Osteoblast (primary cell): Measurements from ENCODE around the gene PDE10A. TPM values are rescaled to one million over a fixed set of nuclear protein-coding genes. Genes with fewer than 3 reads are reported as not detected.

ENCODE experiments used
- DNase-seq: peaks from one replicate; pipeline ENCODE4 v3.0.0; 2011; ENCODE audit warnings: low spot score, mixed read lengths; ENCODE audit not compliant: insufficient read length; ENCODE audit errors: missing footprints
- H2AFZ ChIP-seq: 2 replicates; pipeline ENCODE4 v1.6.0; 2011; ENCODE audit warnings: mild to moderate bottlenecking, low read length
- H3K27ac ChIP-seq: 2 replicates; pipeline ENCODE4 v1.5.1; 2011; ENCODE audit warnings: mild to moderate bottlenecking, low read depth, low read length, moderate library complexity
- H3K27me3 ChIP-seq: 2 replicates; pipeline ENCODE4 v1.6.0; 2012; ENCODE audit warnings: mild to moderate bottlenecking, control low read depth, inconsistent platforms, low read length, moderate library complexity; ENCODE audit not compliant: insufficient read depth
- H3K36me3 ChIP-seq: 2 replicates; pipeline ENCODE4 v1.5.1; 2011; ENCODE audit warnings: mild to moderate bottlenecking, low read length, control low read depth, moderate library complexity; ENCODE audit not compliant: insufficient read depth
- H3K4me1 ChIP-seq: 2 replicates; pipeline ENCODE4 v1.5.1; 2011; ENCODE audit warnings: mild to moderate bottlenecking, low read length, control low read depth, moderate library complexity; ENCODE audit not compliant: insufficient read depth
- H3K4me2 ChIP-seq: 2 replicates; pipeline ENCODE4 v1.6.0; 2011; ENCODE audit warnings: mild to moderate bottlenecking, low read length; ENCODE audit not compliant: insufficient read depth
- H3K4me3 ChIP-seq: fragments of 200-600 bp; sonication (generic); 3 replicates; pipeline ENCODE4 v1.5.1; 2012; ENCODE audit warnings: mild to moderate bottlenecking, low read length, inconsistent platforms; ENCODE audit not compliant: insufficient read depth
- H3K79me2 ChIP-seq: 2 replicates; pipeline ENCODE4 v1.6.0; 2012; ENCODE audit warnings: mild to moderate bottlenecking, low read length, control low read depth, inconsistent platforms; ENCODE audit not compliant: insufficient read depth
- H3K9me3 ChIP-seq: 2 replicates; pipeline ENCODE4 v1.5.1; 2011; ENCODE audit warnings: low read depth, low read length, control low read depth
- H4K20me1 ChIP-seq: 2 replicates; pipeline ENCODE4 v1.6.0; 2012; ENCODE audit warnings: mild to moderate bottlenecking, low read length, control low read depth; ENCODE audit not compliant: insufficient read depth
- total RNA-seq: library from RNA; depleted of rRNA; stranded (reverse); fragments of >200 nt; gene quantifications from 2 replicates; pipeline ENCODE4 v1.2.3, GENCODE V29; 2012
- TF ChIP-seq, protein P1 (sequence below): IDR thresholded peaks from 2 replicates; pipeline ENCODE4 v1.5.1; 2011; ENCODE audit warnings: mild to moderate bottlenecking, low read depth, low read length, moderate library complexity; ENCODE audit errors: extremely low read depth

Gene PDE10A
- total RNA-seq, 1 donor = 3.3 TPM

DNA sequence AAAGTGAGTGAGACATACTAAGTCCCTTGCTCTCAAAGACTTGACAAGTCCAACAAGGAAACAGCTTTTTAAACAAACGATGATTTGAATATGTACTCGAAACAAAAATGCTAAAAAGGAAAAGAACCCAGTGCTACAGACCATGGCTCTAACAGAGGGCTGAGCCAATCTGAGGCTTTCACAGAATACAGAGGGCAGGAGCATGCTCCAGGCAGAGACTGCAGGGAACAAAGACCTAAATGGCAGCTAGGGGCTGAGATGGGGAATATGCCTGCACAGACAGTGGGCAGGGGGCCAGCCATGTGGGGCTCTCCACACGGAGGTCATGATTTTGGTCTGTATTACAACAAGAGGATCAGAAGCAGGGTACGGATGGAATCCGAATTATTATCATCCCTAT, 322.5 kb downstream of the PDE10A start:
- Histone ChIP-seq H3K4me1 (no peaks in the 10 kb centered on the region), H2AFZ (no peak overlapping the region)

DNA sequence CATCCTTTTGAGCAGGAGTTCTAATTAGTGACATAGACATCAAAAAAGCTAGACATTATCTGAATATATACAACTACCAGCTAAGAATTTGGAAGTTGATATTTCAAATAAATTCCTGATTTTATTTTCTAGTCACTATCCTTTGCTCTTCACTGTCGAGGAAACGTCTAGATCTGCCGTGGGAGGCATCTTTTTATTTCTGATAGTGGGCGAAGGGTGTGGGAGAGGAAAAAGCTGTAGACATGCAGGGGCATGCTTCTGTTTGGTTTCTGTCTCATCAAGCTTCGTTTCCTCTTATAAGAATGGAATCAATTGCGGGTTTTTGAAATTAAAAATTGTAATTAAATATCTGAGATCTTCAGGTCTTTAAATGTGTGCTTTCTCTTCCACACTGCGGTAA, 337.4 kb downstream of the PDE10A start:
- H3K4me1 ChIP-seq = no peaks in the 10 kb centered on the region
- DNase-seq = no peak
- H3K4me3 ChIP-seq = no peak overlapping the region
- no peaks in the 10 kb centered on the region for H4K20me1 ChIP-seq
- H3K27me3 ChIP-seq = no peaks in the 10 kb centered on the region
- no peak overlapping the region for H3K4me2 ChIP-seq
- H3K9me3 ChIP-seq = peaks cover 2% of the 10 kb centered on the region
- H2AFZ ChIP-seq = no peak overlapping the region
- no peaks in the 10 kb centered on the region for H3K79me2 ChIP-seq
- no peaks in the 10 kb centered on the region for H3K36me3 ChIP-seq
- H3K27ac ChIP-seq = no peak overlapping the region
- TF ChIP-seq, protein P1, sequence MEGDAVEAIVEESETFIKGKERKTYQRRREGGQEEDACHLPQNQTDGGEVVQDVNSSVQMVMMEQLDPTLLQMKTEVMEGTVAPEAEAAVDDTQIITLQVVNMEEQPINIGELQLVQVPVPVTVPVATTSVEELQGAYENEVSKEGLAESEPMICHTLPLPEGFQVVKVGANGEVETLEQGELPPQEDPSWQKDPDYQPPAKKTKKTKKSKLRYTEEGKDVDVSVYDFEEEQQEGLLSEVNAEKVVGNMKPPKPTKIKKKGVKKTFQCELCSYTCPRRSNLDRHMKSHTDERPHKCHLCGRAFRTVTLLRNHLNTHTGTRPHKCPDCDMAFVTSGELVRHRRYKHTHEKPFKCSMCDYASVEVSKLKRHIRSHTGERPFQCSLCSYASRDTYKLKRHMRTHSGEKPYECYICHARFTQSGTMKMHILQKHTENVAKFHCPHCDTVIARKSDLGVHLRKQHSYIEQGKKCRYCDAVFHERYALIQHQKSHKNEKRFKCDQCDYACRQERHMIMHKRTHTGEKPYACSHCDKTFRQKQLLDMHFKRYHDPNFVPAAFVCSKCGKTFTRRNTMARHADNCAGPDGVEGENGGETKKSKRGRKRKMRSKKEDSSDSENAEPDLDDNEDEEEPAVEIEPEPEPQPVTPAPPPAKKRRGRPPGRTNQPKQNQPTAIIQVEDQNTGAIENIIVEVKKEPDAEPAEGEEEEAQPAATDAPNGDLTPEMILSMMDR = no peak

More for the DNA sequence above, 322.5 kb downstream of the PDE10A start:
- no peak for DNase-seq
- Histone ChIP-seq H3K36me3 (no peaks in the 10 kb centered on the region), H3K9me3 (no peaks in the 10 kb centered on the region), H3K79me2 (no peaks in the 10 kb centered on the region), H3K4me2 (no peak overlapping the region), H3K27ac (no peak overlapping the region), H4K20me1 (no peaks in the 10 kb centered on the region), H3K4me3 (no peak overlapping the region), H3K27me3 (no peaks in the 10 kb centered on the region)
- TF ChIP-seq, protein P1 = no peak

DNA sequence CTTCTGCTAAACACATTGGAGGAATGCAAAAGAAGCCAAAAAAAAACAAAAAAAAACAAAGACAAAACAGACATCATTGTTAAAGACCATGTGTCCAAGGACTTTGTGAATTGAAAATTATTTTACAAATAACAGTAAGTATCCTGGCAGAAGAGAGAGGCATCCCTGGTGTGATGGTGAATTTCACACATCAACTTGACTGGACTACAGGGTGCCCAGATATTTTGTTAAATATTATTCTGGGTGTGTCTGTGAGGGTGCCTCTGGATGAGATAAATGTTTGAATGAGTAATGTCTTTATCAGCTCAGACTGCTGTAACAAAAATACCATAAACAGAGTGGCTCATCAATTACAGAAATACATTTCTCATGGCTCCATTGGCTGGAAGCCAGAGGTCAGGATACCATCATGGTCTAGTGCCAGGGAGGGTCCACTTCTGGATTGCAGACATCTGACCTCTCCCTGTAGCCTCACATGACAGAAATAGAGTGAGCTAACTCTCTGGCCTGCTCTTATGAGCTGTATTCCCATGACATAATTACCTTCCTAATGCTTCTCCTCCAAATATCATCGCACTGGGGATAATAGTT, 341.4 kb downstream of the PDE10A start:
- Histone ChIP-seq H2AFZ (no peak overlapping the region), H3K27me3 (no peaks in the 10 kb centered on the region), H3K27ac (no peak overlapping the region), H3K9me3 (peaks cover 2% of the 10 kb centered on the region), H4K20me1 (no peaks in the 10 kb centered on the region), H3K79me2 (no peaks in the 10 kb centered on the region), H3K4me2 (no peak overlapping the region), H3K4me1 (no peaks in the 10 kb centered on the region), H3K4me3 (no peak overlapping the region), H3K36me3 (no peaks in the 10 kb centered on the region)
- DNase-seq = no peak
- TF ChIP-seq, protein P1 = no peak

DNA sequence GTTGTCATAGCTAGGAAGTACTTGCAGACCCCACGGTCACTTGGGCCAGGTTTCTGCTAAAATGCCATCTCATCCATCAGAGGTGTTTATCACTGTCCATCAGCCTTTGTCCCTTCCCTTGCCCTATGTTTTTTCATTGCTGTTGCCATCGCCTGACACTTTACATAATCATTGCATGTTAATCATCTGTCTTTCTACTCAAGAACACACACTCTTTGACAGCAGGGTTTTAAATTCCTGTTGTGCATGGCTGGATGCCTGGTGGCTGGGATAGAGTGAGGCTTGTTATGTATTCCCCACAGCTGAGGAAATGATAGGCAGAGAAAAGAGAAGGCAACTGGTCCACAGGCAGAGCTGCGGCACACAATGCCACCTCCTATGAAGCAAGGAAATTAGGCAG, 341.9 kb downstream of the PDE10A start:
- H3K27ac ChIP-seq = no peak overlapping the region
- H3K4me1 ChIP-seq = no peaks in the 10 kb centered on the region

More for the DNA sequence above, 341.9 kb downstream of the PDE10A start:
- Histone ChIP-seq H3K36me3 (no peaks in the 10 kb centered on the region), H3K9me3 (peaks cover 2% of the 10 kb centered on the region), H3K4me2 (no peak overlapping the region), H3K79me2 (no peaks in the 10 kb centered on the region), H3K4me3 (no peak overlapping the region), H2AFZ (no peak overlapping the region), H3K27me3 (no peaks in the 10 kb centered on the region), H4K20me1 (no peaks in the 10 kb centered on the region)
- TF ChIP-seq, protein P1 = no peak
- no peak for DNase-seq
